OCI-LY7 (cell line): ENCODE measurements around the gene GIGYF1. TPM values are rescaled to one million over a fixed set of nuclear protein-coding genes. Genes with fewer than 3 reads are reported as not detected.

Experiments used
- BruUV-seq: library from RNA; stranded (reverse); fragments of 400-500 nt; replicated peaks from 2 replicates; lab custom pipeline; 2021; lab: Mats Ljungman, UMichigan
- CTCF ChIA-PET: fragments of 300-600 bp; sonication (Branson Sonifier 250); formaldehyde crosslinking; loops from one replicate; lab custom pipeline; 2022; ENCODE audit warnings: antibody characterized with exemption; ENCODE audit not compliant: unreplicated experiment; lab: Charles Lee
- POLR2A ChIA-PET: fragments of 300-600 bp; sonication (Branson Sonifier 250); formaldehyde crosslinking; loops from one replicate; lab custom pipeline; 2022; ENCODE audit warnings: antibody characterized with exemption; lab: Charles Lee
- DNase-seq: peaks from one replicate; pipeline ENCODE4 v3.0.0-alpha.2; 2015; ENCODE audit warnings: low spot score
- H2AFZ ChIP-seq: fragments of 200-600 bp; sonication (generic), shearing (Covaris generic); 2 replicates; pipeline ENCODE4 v1.6.1; 2014; ENCODE audit warnings: mild to moderate bottlenecking, antibody characterized with exemption, low read length, moderate library complexity
- H3K27ac ChIP-seq: fragments of 200-600 bp; sonication (generic); 2 replicates; pipeline ENCODE4 v1.5.1; 2014; ENCODE audit warnings: mixed run types, low read depth, mild to moderate bottlenecking, moderate library complexity, low read length, inconsistent platforms; ENCODE audit not compliant: poor library complexity, severe bottlenecking
- H3K36me3 ChIP-seq: fragments of 200-600 bp; sonication (generic); 2 replicates; pipeline ENCODE4 v1.6.1; 2014; ENCODE audit warnings: mild to moderate bottlenecking, antibody characterized with exemption, low read length, moderate library complexity, mixed read lengths; ENCODE audit not compliant: insufficient read depth
- H3K4me1 ChIP-seq: fragments of 200-600 bp; sonication (generic); 2 replicates; pipeline ENCODE4 v1.5.1; 2014; ENCODE audit warnings: mild to moderate bottlenecking, low read length; ENCODE audit not compliant: insufficient read depth, poor library complexity, severe bottlenecking
- H3K4me2 ChIP-seq: fragments of 200-600 bp; sonication (generic); 2 replicates; pipeline ENCODE4 v1.6.1; 2014; ENCODE audit warnings: mild to moderate bottlenecking, low read length
- H3K4me3 ChIP-seq: fragments of 200-600 bp; sonication (generic); 2 replicates; pipeline ENCODE4 v1.5.1; 2014; ENCODE audit warnings: mild to moderate bottlenecking, low read depth, low read length; ENCODE audit not compliant: poor library complexity, severe bottlenecking
- H3K79me2 ChIP-seq: fragments of 200-600 bp; sonication (generic); 2 replicates; pipeline ENCODE4 v1.6.1; 2016; ENCODE audit warnings: low read depth, mild to moderate bottlenecking, low read length, moderate library complexity, mixed read lengths; ENCODE audit not compliant: insufficient read depth
- H3K9me2 ChIP-seq: fragments of 200-600 bp; sonication (generic); 2 replicates; pipeline ENCODE4 v1.6.1; 2016; ENCODE audit warnings: mild to moderate bottlenecking, low read length, mixed read lengths; ENCODE audit not compliant: insufficient read depth
- H3K9me3 ChIP-seq: fragments of 200-600 bp; sonication (generic); 2 replicates; pipeline ENCODE4 v1.6.1; 2014; ENCODE audit warnings: mild to moderate bottlenecking, mixed run types, low read length, mixed read lengths
- H4K20me1 ChIP-seq: fragments of 200-600 bp; sonication (generic); 2 replicates; pipeline ENCODE4 v1.6.1; 2014; ENCODE audit warnings: mild to moderate bottlenecking, antibody characterized with exemption, low read length, moderate library complexity, mixed read lengths; ENCODE audit not compliant: insufficient read depth
- EZH2phosphoT487 ChIP-seq: fragments of 200-600 bp; sonication (generic); IDR thresholded peaks from 2 replicates; pipeline ENCODE4 v1.6.1; 2018; ENCODE audit warnings: low read depth, borderline replicate concordance, mild to moderate bottlenecking, mixed run types, antibody characterized with exemption, low read length, moderate library complexity, mixed read lengths
- intact Hi-C: fragments of 100-400 bp; cut with micrococcal nuclease; formaldehyde crosslinking; loops from one replicate; pipeline ENCODE4 v1.10.0; 2022; ENCODE audit not compliant: unreplicated experiment
- total RNA-seq, 2 experiments: library from RNA; depleted of rRNA in 1 of 2; stranded (reverse); fragments of >200 nt in 1 of 2; shearing (Covaris generic) in 1 of 2; gene quantifications; 2 replicates each; pipeline ENCODE4 v1.2.3, GENCODE V29; 2014 to 2022
- TF ChIP-seq, protein P1 (sequence below): fragments of 200-600 bp; sonication (generic); conservative IDR thresholded peaks from 2 replicates; pipeline ENCODE4 v1.5.1; 2014; ENCODE audit warnings: mild to moderate bottlenecking, antibody characterized with exemption, low read length, moderate library complexity, mixed read lengths

The GIGYF1 gene
- total RNA-seq, 2 experiments from 2014 or later: 40.2 to 52.0 TPM

DNA sequence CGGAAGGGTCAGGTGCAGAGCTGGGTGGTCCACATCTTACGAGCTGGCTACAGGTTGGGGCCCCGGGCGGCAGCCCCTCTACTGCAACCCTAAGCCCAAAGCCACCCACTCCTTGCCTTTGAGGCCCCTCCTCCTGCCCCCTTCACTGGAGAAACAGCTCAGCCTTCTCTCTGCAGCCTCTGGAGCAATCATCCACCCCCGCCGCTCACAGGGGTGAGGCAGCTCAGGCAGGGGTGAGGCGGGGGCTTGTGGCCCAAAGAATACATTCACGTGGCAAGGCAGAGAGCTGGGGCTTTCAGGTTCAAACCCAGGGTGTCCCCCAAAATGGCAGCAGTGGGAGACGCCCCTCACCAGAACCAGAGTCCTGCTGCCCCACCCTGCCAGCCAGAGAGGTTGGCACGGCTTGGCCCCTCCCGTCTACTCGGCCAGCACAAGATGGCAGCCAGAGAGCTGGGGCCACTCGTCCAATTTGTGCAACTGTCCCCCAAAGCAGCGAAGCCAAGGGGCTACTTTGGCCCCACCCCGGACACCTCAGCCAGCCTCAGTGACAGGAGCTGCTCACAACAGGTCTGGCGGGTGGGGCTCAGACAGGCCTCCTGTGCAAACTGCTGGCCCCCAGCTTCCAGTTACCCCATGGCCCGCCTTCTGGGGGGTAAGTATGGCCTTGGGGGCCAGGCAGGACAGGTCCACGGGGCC lies 13.3 kb downstream of the GIGYF1 start:
- 0 out of 2 replicates have a peak, but pooled peaks cover 4% of the 10 kb centered on the region for H4K20me1 ChIP-seq
- POLR2A ChIA-PET: no interaction called here
- CTCF ChIA-PET: no interaction called here
- intact Hi-C loops: no loop called here
- H3K79me2 ChIP-seq: no peaks in the 10 kb centered on the region
- H3K9me2 ChIP-seq: no peaks in the 10 kb centered on the region
- TF ChIP-seq, protein P1, sequence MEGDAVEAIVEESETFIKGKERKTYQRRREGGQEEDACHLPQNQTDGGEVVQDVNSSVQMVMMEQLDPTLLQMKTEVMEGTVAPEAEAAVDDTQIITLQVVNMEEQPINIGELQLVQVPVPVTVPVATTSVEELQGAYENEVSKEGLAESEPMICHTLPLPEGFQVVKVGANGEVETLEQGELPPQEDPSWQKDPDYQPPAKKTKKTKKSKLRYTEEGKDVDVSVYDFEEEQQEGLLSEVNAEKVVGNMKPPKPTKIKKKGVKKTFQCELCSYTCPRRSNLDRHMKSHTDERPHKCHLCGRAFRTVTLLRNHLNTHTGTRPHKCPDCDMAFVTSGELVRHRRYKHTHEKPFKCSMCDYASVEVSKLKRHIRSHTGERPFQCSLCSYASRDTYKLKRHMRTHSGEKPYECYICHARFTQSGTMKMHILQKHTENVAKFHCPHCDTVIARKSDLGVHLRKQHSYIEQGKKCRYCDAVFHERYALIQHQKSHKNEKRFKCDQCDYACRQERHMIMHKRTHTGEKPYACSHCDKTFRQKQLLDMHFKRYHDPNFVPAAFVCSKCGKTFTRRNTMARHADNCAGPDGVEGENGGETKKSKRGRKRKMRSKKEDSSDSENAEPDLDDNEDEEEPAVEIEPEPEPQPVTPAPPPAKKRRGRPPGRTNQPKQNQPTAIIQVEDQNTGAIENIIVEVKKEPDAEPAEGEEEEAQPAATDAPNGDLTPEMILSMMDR: no peak
- TF ChIP-seq EZH2phosphoT487: no peak
- H3K27ac ChIP-seq: no peak overlapping the region
- no TSS peak for BruUV-seq
- H2AFZ ChIP-seq: no peak overlapping the region
- no peak for DNase-seq
- H3K4me3 ChIP-seq: no peak overlapping the region
- peaks cover 95% of the 10 kb centered on the region for H3K36me3 ChIP-seq
- no peaks in the 10 kb centered on the region for H3K9me3 ChIP-seq
- H3K4me2 ChIP-seq: no peak overlapping the region
- peaks cover 6% of the 10 kb centered on the region for H3K4me1 ChIP-seq

DNA sequence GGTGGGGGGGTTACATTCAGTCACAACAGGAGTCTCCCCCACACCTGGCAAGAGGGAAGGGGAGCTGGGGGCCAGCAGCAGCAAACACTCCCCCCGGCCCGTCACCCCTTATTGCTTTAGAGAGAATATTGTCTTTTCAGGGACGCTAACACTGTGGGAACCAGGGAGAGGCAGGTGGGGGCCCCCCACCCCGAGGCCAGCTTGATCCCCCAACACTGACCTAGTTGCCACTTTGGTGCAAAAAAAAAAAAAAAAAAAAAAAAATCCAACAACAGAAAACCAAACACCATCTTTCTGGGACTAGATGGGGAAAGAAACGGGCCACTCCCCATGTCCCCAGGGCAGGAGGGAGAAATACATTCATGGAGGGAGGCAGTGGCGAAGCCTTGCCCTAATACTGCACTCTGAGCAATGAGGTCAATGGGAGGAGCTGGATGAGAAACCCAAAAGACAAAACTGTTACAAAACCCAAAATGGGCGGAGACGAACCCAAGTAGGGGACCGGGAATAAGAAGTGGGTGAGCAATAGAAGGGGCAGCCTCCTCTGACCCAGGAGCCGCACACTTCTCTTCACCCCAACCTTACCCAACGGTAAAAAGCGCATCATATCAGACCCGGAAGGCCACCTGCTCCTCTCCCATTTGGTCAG lies 14.0 kb downstream of the GIGYF1 start:
- Histone ChIP-seq H3K4me2 (no peak overlapping the region), H3K4me3 (no peak overlapping the region), H3K36me3 (peaks cover 88% of the 10 kb centered on the region), H2AFZ (no peak overlapping the region), H3K4me1 (peaks cover 6% of the 10 kb centered on the region), H3K27ac (no peak overlapping the region), H4K20me1 (0 out of 2 replicates have a peak, but pooled peaks cover 4% of the 10 kb centered on the region), H3K9me2 (no peaks in the 10 kb centered on the region), H3K79me2 (no peaks in the 10 kb centered on the region), H3K9me3 (no peaks in the 10 kb centered on the region)
- intact Hi-C loops: loop anchor here (10.0 kb wide), 1 partner anchor 205 kb away; the partner anchor contains the start of gene TSC22D4
- TF ChIP-seq, protein P1: no peak
- no peak for TF ChIP-seq EZH2phosphoT487
- TSS peak; percentile 81 for BruUV-seq
- ChIA-PET POLR2A (interaction anchor here (0.6 kb wide), 1 partner anchor 74 kb away, joined by 3 read pairs; no protein-coding TSS in a partner anchor), CTCF (no interaction called here)
- no peak for DNase-seq
